Loucy (cell line): Measurements from ENCODE around the gene FLRT1.

Experiments used
- H2AFZ ChIP-seq: fragments of 200-600 bp; sonication (generic); 2 replicates; pipeline ENCODE4 v1.6.0; 2016; ENCODE audit warnings: antibody characterized with exemption, mild to moderate bottlenecking, low read length, moderate library complexity
- H3F3A ChIP-seq: fragments of 200-600 bp; 2 replicates; pipeline ENCODE4 v1.6.0; 2016; ENCODE audit warnings: antibody characterized with exemption, low read depth, mild to moderate bottlenecking
- H3K27me3 ChIP-seq: fragments of 200-600 bp; sonication (generic); 2 replicates; pipeline ENCODE4 v1.6.1; 2014; ENCODE audit warnings: low read length, mild to moderate bottlenecking; ENCODE audit not compliant: insufficient read depth, poor library complexity, severe bottlenecking
- H3K36me3 ChIP-seq: fragments of 200-600 bp; sonication (generic); 2 replicates; pipeline ENCODE4 v1.6.1; 2016; ENCODE audit warnings: low read length; ENCODE audit not compliant: insufficient read depth
- H3K4me1 ChIP-seq: fragments of 200-600 bp; sonication (generic); 2 replicates; pipeline ENCODE4 v1.5.1; 2014; ENCODE audit warnings: low read length, mild to moderate bottlenecking; ENCODE audit not compliant: insufficient read depth, poor library complexity, severe bottlenecking
- H3K4me2 ChIP-seq: fragments of 200-600 bp; sonication (generic); 2 replicates; pipeline ENCODE4 v1.6.0; 2014; ENCODE audit warnings: antibody characterized with exemption, low read length, low read depth, mild to moderate bottlenecking; ENCODE audit not compliant: poor library complexity, severe bottlenecking
- H3K4me3 ChIP-seq: fragments of 200-600 bp; sonication (generic); 2 replicates; pipeline ENCODE4 v1.5.1; 2014; ENCODE audit warnings: low read length, mild to moderate bottlenecking, mixed read lengths; ENCODE audit not compliant: poor library complexity, severe bottlenecking
- H3K79me2 ChIP-seq: fragments of 200-600 bp; sonication (generic); 2 replicates; pipeline ENCODE4 v1.6.1; 2014; ENCODE audit warnings: low read length; ENCODE audit not compliant: insufficient read depth
- H3K9ac ChIP-seq: fragments of 200-600 bp; sonication (generic); 2 replicates; pipeline ENCODE4 v1.6.0; 2014; ENCODE audit warnings: mild to moderate bottlenecking, low read depth, low read length, moderate library complexity; ENCODE audit not compliant: poor library complexity, severe bottlenecking
- H3K9me2 ChIP-seq: fragments of 200-600 bp; sonication (generic); replicated peaks from 2 replicates; pipeline ENCODE4 v1.6.1; 2016; ENCODE audit warnings: low read depth, low read length, mixed read lengths
- H3K9me3 ChIP-seq: fragments of 200-600 bp; sonication (generic); 2 replicates; pipeline ENCODE4 v1.6.1; 2014; ENCODE audit warnings: mild to moderate bottlenecking, antibody characterized with exemption, low read length, low read depth; ENCODE audit not compliant: insufficient read depth
- H4K20me1 ChIP-seq: fragments of 200-600 bp; sonication (generic); 2 replicates; pipeline ENCODE4 v1.6.0; 2014; ENCODE audit warnings: antibody characterized with exemption, low read length, mild to moderate bottlenecking; ENCODE audit not compliant: insufficient read depth, poor library complexity, severe bottlenecking
- CTCF ChIP-seq: fragments of 200-600 bp; sonication (generic); conservative IDR thresholded peaks from 2 replicates; pipeline ENCODE4 v1.5.1; 2014; ENCODE audit warnings: mild to moderate bottlenecking, antibody characterized with exemption, low read length
- EZH2phosphoT487 ChIP-seq: fragments of 200-600 bp; IDR thresholded peaks from 2 replicates; pipeline ENCODE4 v1.6.1; 2018; ENCODE audit warnings: antibody characterized with exemption, mild to moderate bottlenecking, moderate library complexity, borderline replicate concordance

FLRT1 gene

GRCh38 chr11:64015510-64015909, 20.2 kb upstream of the FLRT1 start:
- TF ChIP-seq EZH2phosphoT487: no peak
- no peak for TF ChIP-seq CTCF
- Histone ChIP-seq H3K4me2 (no peak overlapping the region), H3F3A (no peaks in the 10 kb centered on the region), H3K36me3 (no peaks in the 10 kb centered on the region), H4K20me1 (no peaks in the 10 kb centered on the region), H3K9me3 (no peaks in the 10 kb centered on the region), H3K9ac (no peak overlapping the region), H2AFZ (no peak overlapping the region), H3K9me2 (no peaks in the 10 kb centered on the region), H3K79me2 (no peaks in the 10 kb centered on the region), H3K27me3 (no peaks in the 10 kb centered on the region), H3K4me3 (no peak overlapping the region), H3K4me1 (no peaks in the 10 kb centered on the region)

GRCh38 chr11:64015935-64016845, 19.5 kb upstream of the FLRT1 start:
- Histone ChIP-seq H3K79me2 (no peaks in the 10 kb centered on the region), H3K9me3 (no peaks in the 10 kb centered on the region), H3K9me2 (no peaks in the 10 kb centered on the region), H3K4me1 (no peaks in the 10 kb centered on the region), H3K4me3 (no peak overlapping the region), H3K9ac (no peak overlapping the region), H3K27me3 (no peaks in the 10 kb centered on the region), H2AFZ (no peak overlapping the region), H3F3A (no peaks in the 10 kb centered on the region), H3K36me3 (no peaks in the 10 kb centered on the region), H4K20me1 (no peaks in the 10 kb centered on the region), H3K4me2 (no peak overlapping the region)
- TF ChIP-seq EZH2phosphoT487: no peak
- no peak for TF ChIP-seq CTCF

GRCh38 chr11:64017945-64018224, 17.8 kb upstream of the FLRT1 start:
- Histone ChIP-seq H3K36me3 (no peaks in the 10 kb centered on the region), H3K4me2 (no peak overlapping the region), H2AFZ (no peak overlapping the region), H3K79me2 (no peaks in the 10 kb centered on the region), H3K9me3 (no peaks in the 10 kb centered on the region), H3K4me1 (no peaks in the 10 kb centered on the region), H3F3A (no peaks in the 10 kb centered on the region), H3K4me3 (no peak overlapping the region), H3K27me3 (no peaks in the 10 kb centered on the region), H3K9me2 (no peaks in the 10 kb centered on the region), H3K9ac (no peak overlapping the region), H4K20me1 (no peaks in the 10 kb centered on the region)
- no peak for TF ChIP-seq CTCF
- TF ChIP-seq EZH2phosphoT487: no peak
